Activated CD4-positive, alpha-beta T cell treated with anti-CD3 and anti-CD28 coated beads for 48 hours (primary cell): ENCODE measurements around the gene ZNF460.

Experiments
- DNase-seq: peaks from one replicate; pipeline ENCODE4 v3.0.0-alpha.2; 2020

The ZNF460 gene

GRCh38 chr19:57282011-57282643 is 1.8 kb downstream of the ZNF460 start:
- peak; percentile 12 for DNase-seq

GRCh38 chr19:57288373-57288772 is 8.1 kb downstream of the ZNF460 start:
- no peak for DNase-seq

- no peak for DNase-seq
Measured at GRCh38 chr19:57290970-57291369, 10.7 kb downstream of the ZNF460 start.

DNA sequence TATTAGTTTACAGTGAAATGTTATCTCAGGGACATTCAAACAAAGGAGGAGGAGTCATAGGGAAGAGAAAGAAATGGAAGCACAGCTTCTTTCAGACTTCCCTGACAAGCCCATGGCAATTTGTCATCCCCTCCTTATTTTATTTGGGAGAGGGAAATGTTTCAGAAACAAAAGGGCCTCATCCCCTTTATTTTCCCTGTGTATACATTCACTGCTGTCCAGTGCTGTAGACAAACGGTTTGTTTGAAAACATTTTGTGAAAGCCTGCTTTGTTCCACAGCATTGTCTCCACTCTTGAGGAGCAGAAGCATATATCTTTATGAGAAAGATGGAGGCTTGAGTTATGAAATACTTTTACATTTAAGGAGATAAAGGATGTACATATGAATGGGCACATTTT is 12.3 kb downstream of the ZNF460 start:
- DNase-seq, result no peak

DNA sequence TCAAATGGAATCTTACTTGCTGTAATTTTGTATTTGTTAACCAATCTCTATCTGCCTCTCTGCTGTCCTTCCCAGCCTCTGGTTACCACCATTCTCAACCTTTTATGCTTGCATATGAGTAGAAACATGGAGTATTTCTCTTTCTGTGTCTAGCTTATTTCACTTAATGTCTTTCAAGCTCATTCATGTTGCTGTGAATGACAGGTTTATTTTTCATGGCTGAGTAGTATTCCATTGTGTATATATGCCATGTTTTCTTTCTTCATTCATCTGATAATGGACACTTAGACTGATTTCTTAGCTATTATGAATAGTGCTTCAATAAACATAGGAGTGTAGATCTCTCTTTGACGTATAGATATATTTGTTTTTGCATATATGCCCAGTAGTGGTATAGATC is 13.4 kb downstream of the ZNF460 start:
- DNase-seq, result no peak

DNA sequence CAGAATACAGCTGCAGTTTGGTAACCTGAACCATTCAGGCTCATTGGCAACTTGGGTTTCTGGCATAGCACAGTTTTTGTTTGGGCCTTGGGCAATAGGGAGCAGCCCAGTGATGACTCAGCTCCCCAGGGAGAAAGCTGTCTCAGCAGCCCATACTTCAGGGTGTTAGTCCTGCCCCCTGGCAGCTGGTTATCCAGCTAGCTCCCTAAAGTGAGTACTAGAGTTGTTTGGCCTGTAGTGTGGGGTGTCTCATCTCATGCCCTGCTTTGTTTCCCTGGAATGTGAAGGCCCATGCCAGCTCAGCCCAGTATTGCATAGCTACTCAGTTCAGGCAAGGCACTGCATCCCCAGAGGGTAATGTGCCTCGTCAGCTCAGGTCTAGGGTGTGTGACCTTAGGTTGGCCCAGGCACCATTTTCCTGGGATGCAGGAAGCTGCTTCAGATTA is 21.8 kb downstream of the ZNF460 start:
- no peak for DNase-seq

DNA sequence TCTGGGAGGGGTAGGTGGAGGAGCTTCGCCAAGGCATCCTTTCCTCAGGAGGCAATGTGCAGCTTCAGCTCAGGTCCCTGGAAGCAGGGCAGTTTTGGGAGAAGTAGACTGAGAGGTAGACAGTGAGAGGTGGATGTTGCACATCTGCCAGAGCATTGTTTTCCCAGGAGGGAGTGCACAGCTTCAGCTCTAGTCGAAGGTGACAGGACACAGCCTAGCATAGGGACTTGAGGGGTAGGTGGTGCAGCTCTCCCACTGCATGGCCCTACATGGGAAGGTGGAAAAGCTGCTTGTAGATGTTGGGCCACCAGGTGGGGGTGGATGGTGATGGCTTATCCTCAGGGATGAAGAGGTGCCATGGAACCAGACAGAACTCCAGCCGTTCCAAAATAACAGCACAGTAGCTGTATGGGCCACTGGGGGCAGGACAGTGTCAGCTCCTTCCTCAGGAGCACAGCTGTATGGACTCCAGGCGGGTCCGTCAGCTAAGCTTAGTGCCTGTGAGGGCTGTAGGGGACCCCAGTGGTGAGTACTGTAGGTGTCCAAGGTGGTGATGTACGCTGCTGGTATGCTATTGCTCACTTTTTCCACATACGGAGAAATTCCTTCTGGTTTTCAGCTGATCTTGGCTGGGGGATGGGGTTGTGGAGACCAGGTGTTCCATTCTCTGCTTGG is 22.6 kb downstream of the ZNF460 start:
- no peak for DNase-seq

DNA sequence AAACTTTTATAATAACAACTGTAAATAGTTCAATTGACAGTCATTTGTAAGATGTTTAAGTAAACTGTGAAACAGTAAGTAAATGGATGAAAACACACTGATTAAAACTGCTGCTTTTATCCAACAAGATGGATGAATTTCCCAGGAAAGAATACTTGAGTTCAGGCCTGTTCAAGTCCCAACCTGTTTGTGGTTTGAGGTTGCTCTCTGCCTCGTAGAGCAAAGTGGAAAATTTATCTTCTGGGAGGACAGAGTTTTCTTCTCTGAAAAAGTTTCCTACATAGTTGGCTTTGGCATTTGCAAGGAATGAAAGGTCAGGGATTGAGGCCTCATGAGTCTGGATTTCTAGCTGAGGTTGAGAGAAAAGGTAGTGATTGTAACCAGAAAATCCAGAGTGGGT is 24.8 kb downstream of the ZNF460 start:
- no peak for DNase-seq

DNA sequence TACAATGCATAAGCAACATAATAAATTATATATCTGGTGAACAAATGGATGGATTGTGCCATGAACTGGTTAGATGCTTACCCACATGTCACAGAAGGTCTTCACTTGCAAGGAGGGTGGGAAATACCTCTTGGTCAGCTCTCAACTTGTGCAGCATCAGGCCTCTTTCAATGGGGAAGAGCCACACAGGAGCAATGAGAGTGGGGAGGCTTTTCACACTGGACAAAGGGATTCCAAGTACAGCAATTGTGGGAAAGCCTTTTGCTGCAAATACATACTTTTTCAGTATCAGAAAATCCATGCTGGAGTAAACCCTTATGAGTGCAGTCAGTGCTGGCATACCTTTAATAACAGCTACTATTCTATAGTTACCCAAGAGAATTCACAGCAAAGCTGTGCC is 28.2 kb downstream of the ZNF460 start:
- DNase-seq, result no peak

- DNase-seq, result no peak
Measured at GRCh38 chr19:57310792-57311191, 30.5 kb downstream of the ZNF460 start.

- no peak for DNase-seq
Measured at GRCh38 chr19:57314146-57314545, 33.9 kb downstream of the ZNF460 start.

- DNase-seq, result no peak
Measured at GRCh38 chr19:57317503-57317902, 37.2 kb downstream of the ZNF460 start.

GRCh38 chr19:57319869-57320179 is 39.5 kb downstream of the ZNF460 start:
- DNase-seq, result no peak

- peak; percentile 95 for DNase-seq
Measured at GRCh38 chr19:57320180-57321084, 40.1 kb downstream of the ZNF460 start, which contains the start of gene ZNF543. Gene ZNF543 (plus strand): TSS chr19:57320472. CDS start chr19:57320854, 382 bp downstream.

DNA sequence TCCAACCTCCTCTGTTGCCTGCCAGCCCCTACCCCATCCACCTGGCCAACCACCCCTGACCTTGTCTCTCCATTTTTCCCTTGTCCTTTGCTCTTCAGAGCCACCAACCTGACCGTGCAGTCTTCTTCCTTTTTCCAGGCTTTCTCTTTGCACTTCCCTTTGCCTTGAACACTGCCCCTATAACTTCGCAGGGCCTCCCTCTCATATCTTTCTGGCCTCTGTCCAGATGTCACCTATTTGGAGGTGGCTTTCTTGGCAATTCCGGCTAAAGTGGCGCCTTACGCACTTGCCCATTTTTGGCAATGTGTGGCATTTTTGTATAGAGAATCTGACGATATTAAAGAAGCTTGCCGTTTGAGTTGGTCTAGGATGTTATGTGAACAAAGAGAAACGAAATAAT is 40.8 kb downstream of the ZNF460 start:
- DNase-seq, result no peak

GRCh38 chr19:57321751-57322150 is 41.5 kb downstream of the ZNF460 start:
- no peak for DNase-seq

GRCh38 chr19:57324992-57325391 is 44.7 kb downstream of the ZNF460 start:
- DNase-seq, result no peak

DNA sequence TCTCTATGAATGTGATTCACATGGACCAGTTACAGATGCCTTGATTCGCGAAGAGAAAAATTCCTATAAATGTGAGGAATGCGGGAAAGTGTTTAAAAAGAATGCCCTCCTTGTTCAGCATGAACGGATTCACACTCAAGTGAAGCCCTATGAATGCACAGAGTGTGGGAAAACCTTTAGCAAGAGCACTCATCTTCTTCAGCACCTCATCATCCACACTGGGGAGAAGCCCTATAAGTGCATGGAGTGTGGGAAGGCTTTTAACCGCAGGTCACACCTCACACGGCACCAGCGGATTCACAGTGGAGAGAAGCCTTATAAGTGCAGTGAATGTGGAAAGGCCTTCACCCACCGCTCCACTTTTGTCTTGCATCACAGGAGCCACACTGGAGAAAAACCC is 47.7 kb downstream of the ZNF460 start:
- DNase-seq, result no peak

- no peak for DNase-seq
Measured at GRCh38 chr19:57334191-57334590, 53.9 kb downstream of the ZNF460 start.

- no peak for DNase-seq
Measured at GRCh38 chr19:57338877-57339276, 58.6 kb downstream of the ZNF460 start.

DNA sequence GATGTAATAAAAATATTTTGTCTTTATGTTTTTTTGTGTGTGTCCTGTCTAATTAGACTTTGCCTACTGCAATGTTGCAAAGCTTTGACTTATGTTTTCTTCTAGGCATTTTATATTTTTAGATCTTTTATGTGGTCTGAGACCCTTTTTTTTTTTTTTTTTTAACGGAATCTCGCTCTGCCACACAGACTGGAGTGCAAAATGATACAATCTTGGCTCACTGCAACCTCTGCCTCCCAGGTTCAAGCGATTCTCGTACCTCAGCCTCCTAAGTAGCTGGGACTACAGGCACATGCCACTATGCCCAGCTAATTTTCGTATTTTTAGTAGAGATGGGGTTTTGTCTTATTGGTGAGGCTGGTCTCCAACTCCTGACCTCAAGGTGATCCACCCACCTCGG is 62.3 kb downstream of the ZNF460 start:
- DNase-seq, result no peak
